Measurements from ENCODE around the gene DPY19L1.
"Not testable (repeated sequence)": the region's sequence is repeated elsewhere in the genome, so short reads cannot be mapped to it uniquely, and the experiment has no call there.

The DPY19L1 gene

GRCh38 chr7:34988442-34989125 lies 48.7 kb downstream of the DPY19L1 start:
- DNase-seq (ENCODE audit: low read depth), result not testable (repeated sequence)

GRCh38 chr7:34985155-34985554 lies 52.1 kb downstream of the DPY19L1 start:
- DNase-seq (ENCODE audit: low read depth), result not testable (repeated sequence)

GRCh38 chr7:34984140-34984539 lies 53.1 kb downstream of the DPY19L1 start:
- DNase-seq (ENCODE audit: low read depth), result not testable (repeated sequence)

GRCh38 chr7:34982371-34983019 lies 54.8 kb downstream of the DPY19L1 start:
- no peak for DNase-seq (ENCODE audit: low read depth)

- DNase-seq (ENCODE audit: low read depth), result not testable (repeated sequence)
Observed at GRCh38 chr7:34979124-34979523, 58.2 kb downstream of the DPY19L1 start.

- no peak for DNase-seq (ENCODE audit: low read depth)
Observed at GRCh38 chr7:34973400-34973760, 63.9 kb downstream of the DPY19L1 start.

- DNase-seq (ENCODE audit: low read depth), result not testable (repeated sequence)
Observed at GRCh38 chr7:34972739-34973399, 64.4 kb downstream of the DPY19L1 start.

GRCh38 chr7:34967818-34968217 lies 69.5 kb downstream of the DPY19L1 start:
- not testable (repeated sequence) for DNase-seq (ENCODE audit: low read depth)

GRCh38 chr7:34966504-34966903 lies 70.8 kb downstream of the DPY19L1 start:
- not testable (repeated sequence) for DNase-seq (ENCODE audit: low read depth)

- no peak for DNase-seq (ENCODE audit: low read depth)
Observed at GRCh38 chr7:34958021-34958420, 79.3 kb downstream of the DPY19L1 start.

GRCh38 chr7:34952822-34953221 lies 84.5 kb downstream of the DPY19L1 start:
- no peak for DNase-seq (ENCODE audit: low read depth)

GRCh38 chr7:34949361-34949760 lies 87.9 kb downstream of the DPY19L1 start:
- no peak for DNase-seq (ENCODE audit: low read depth)

GRCh38 chr7:34947427-34947826 lies 89.9 kb downstream of the DPY19L1 start:
- DNase-seq (ENCODE audit: low read depth), result not testable (repeated sequence)

GRCh38 chr7:34946486-34946885 lies 90.8 kb downstream of the DPY19L1 start:
- no peak for DNase-seq (ENCODE audit: low read depth)

GRCh38 chr7:34945894-34946477 lies 91.3 kb downstream of the DPY19L1 start:
- DNase-seq (ENCODE audit: low read depth), result not testable (repeated sequence)

- no peak for DNase-seq (ENCODE audit: low read depth)
Observed at GRCh38 chr7:34939175-34939574, 98.1 kb downstream of the DPY19L1 start.

GRCh38 chr7:34935735-34936165 lies 101.5 kb downstream of the DPY19L1 start:
- not testable (repeated sequence) for DNase-seq (ENCODE audit: low read depth)

GRCh38 chr7:34931739-34932138 lies 105.5 kb downstream of the DPY19L1 start:
- no peak for DNase-seq (ENCODE audit: low read depth)

- not testable (repeated sequence) for DNase-seq (ENCODE audit: low read depth)
Observed at GRCh38 chr7:34929783-34930182, 107.5 kb downstream of the DPY19L1 start.

- DNase-seq (ENCODE audit: low read depth), result no peak
Observed at GRCh38 chr7:34928560-34928959, 108.7 kb downstream of the DPY19L1 start.

- DNase-seq (ENCODE audit: low read depth), result no peak
Observed at GRCh38 chr7:34928052-34928451, 109.2 kb downstream of the DPY19L1 start.

- DNase-seq (ENCODE audit: low read depth), result not testable (repeated sequence)
Observed at GRCh38 chr7:34920470-34920869, 116.8 kb downstream of the DPY19L1 start.

GRCh38 chr7:34919038-34919437 lies 118.2 kb downstream of the DPY19L1 start:
- DNase-seq (ENCODE audit: low read depth), result not testable (repeated sequence)
